ENCODE measurements around the gene EVA1C.
"Not testable (repeated sequence)": the region's sequence is repeated elsewhere in the genome, so short reads cannot be mapped to it uniquely, and the experiment has no call there.

Gene EVA1C

DNA sequence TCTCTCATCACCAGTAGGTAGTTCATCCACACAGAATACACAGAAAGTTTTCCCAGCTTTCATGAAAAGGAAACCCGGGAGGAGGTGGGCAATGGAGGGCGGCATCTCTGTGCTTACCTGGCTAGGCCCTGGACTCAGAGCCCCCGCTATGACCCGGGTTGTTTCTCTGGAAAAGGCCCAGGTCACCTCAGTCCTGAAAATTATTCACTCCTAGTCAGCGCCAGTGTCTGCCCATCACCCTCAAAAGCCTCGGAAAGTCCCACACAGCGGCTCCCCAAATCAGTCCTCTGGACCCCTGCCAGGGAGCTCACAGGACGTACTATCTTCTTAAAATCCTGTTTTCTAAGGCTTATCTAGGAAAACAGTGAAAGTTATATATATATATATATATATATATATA lies 121.6 kb downstream of the EVA1C start:
- DNase-seq, result no peak

DNA sequence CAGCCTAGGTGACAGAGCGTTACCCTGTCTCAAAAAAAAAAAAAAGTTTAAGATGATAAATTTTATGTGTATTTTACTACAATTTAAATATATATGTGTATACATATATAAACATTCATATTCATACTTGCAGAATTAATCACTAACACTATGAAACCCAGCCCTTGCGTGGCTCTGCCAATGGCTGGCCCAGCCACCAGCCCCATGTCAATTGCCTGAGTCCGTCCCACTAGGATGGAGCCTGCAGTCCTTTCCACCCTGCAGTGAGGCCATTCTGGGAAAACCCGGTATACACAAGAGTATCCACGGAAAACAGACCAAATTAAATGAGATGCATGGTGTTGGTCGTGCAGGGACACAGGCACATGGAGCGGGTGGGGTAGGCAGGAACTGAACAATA lies 123.1 kb downstream of the EVA1C start:
- no peak for DNase-seq

DNA sequence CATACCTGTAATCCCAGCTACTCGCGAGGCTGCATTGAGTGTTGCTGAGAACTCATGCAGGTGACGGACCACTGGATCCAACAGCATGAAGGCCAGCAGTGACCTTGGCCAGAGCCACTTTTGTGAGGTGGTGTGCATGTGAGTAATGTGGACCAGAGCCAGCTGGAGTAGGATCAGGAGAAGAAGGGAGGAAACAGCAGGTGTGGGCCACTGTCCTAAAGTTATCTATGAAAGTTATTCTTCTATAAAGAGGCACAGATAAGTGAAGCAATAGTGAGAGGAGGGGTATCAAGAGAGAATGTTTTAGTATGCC lies 125.0 kb downstream of the EVA1C start:
- DNase-seq, result no peak

DNA sequence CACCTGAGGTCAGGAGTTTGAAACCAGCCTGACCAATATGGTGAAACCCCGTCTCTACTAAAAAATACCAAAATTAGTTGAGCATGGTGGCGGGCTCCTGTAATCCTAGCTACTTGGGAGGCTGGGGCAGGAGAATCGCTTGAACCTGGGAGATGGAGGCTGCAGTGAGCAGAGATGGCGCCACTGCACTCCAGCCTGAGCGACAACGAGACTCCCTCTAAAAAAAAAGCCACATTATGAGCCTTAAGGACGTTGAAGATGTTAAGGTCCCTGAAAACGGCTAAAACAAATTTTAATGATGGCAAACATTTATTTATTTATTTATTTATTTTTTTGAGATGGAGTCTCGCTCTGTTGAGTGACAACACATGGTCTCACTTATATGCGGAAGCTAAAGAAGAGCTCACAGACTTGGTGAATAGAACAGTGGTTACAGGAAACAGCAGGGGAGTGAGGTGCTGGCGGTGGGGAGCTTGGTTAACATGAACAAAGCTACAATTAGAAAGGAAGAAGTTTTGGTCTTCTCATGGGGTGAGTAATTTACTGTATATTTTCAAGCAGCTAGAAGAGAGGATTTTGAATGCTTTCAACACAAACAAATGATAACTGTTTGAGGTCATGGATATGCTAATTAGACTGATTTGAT lies 125.8 kb downstream of the EVA1C start:
- DNase-seq, result no peak

DNA sequence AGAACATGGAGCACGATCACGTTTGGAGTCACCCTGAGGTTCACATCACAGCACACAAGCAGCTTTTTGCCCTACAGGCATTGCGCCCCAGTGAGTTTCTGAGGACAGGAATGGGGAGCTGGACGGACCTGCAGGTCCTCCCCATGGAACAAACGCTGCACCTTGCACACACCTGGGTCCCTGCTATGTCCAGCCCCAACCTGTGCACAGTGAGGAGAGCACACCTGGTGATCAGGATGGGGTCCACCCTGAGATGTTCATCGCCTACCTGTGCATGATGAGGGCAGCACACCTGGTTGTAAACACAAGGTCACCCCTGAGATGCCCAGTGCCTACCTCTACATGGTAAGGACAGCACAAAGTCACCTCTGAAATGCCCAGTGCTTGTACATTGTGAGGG lies 126.9 kb downstream of the EVA1C start:
- no peak for DNase-seq

DNA sequence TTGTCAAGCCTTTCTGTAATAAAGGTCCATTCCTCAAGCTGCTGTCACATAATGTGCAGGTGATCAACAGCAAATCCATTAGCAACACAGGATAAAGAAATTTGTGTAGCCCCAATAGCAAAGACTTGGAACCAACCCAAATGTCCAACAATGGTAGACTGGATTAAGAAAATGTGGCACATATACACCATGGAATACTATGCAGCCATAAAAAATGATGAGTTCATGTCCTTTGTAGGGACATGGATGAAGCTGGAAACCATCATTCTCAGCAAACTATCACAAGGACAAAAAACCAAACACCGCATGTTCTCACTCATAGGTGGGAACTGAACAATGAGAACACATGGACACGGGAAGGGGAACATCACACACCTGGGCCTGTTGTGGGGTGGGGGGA lies 130.6 kb downstream of the EVA1C start:
- DNase-seq, result not testable (repeated sequence)

DNA sequence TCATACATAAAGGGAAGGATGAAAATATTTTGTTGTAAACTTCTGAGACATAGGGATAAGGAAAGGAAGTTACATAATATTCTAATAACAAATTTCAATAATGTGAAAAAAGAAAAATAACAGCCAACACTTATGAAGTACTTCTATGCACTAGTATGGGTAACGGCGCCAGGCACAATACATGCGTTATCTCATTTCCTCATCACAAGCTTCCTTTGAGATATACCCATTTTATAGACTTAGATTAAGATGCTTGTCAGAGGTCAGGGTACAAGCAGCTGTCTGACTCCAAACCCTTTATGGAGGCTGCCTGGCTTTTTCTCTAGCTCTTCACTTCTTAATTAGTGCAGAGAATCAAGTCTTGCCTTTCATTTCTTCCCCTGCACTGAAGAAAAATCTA lies 131.5 kb downstream of the EVA1C start:
- DNase-seq, result no peak

DNA sequence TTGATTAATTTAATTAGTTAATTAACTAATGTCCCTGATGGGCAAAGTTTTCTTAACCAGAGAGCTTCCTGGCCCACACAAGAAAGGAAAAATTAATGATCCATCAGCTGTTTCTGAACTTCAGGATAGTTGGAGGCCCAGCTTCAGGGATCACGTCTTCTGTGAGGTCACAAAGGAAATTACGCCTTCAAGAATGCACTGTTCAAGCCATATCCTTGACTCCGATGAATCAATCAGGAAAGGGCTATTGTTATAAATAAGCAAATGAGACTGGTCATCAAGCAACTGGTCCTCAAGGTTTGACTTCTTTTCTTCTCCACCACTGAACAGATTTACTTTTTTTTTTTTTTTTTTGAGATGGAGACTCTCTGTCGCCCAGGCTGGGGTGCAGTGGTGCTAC lies 132.2 kb downstream of the EVA1C start:
- no peak for DNase-seq

DNA sequence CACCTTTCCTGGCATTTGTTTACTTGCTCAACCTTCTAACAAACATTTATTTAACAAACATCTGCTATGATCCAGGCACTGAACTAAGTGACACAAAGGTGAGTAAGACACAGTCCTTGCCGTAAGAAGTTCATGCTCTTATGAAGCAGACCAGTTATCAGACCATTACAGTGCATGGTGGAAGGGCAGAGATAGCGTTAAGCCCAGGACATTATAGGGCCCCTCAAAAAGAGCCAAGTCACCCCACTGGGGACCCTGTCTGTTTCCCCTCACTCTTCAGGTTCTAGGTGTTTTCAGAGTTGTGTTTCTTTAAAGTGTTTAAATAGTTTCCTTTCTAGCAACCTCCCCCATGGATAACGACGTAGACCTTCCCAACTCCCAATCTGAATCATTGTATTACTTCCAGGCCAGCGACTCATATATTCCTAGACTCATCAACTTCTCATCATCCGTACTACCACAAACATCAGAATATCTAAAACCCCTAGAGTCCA lies 133.5 kb downstream of the EVA1C start:
- no peak for DNase-seq

DNA sequence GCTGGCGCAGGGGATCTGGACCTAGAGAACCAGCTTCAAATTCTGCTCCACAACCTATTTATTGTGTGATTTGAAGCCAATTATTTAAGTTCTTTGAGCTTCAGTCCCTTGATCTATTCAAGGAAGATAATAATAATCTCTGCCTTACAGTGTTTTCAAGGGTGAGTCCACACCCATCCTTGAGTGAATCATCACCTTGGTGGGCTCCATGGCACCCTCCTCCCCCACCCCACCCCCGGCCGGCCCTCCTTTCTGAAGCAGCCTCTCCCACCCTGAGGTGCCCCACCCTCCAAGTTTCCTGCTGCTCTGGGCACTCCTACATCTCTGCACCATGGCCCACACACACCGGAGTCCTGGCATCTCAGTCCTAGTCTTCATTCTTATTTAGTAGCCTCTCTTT lies 134.5 kb downstream of the EVA1C start:
- no peak for DNase-seq

DNA sequence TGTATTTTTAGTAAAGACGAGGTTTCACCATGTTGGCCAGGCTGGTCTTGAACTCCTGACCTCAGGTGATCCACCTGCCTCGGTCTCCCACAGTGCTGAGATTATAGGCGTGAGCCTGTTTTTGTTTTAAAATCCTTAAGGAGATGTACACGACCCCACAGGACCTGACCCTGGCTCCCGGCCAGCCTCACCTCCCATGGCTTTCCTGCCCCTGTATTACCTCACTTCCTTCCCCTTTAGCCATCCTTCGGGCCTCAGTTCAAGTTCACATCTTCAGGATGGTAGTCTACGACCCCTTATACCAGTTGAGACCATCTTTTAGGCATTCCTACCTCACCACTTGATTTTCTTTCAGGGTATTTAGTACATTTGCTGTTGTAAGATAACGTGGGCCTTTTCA lies 136.5 kb downstream of the EVA1C start:
- no peak for DNase-seq

DNA sequence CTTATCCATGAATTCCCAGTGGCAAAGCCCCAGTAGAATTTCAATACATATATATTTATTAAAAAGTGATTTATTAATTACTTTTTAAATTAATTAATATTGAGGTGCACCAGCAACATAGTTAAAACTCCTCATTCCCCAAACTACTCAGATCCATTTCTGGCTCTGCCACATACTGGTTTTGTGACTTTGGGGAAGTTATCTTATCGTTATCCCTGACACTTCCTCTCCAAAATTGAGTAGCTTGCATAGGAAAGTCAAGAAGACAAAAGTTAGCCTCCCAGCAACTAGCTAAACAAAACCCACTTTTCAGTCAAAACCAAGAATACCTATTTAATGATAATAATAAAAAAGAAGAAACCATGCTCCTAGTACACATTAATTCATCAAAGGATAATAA lies 136.9 kb downstream of the EVA1C start:
- no peak for DNase-seq

DNA sequence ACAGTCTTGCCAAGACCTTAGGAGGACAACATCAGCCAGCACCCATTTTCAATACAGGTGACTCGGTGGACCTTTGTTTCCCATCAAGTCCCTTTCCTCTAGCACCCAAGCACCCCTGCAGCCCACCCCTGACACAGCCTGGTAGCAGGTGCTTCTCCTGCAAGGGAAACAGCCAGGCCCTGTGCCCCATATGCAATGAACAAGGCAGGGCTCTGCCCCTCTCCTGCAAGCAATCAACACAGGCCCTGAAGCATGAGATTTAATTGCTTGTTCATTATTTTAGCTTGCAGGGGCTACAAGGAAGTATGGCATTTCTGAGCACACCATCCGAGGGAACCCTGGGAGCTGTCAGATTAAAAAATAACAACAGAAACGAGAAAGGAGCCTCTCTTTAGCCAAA lies 137.4 kb downstream of the EVA1C start:
- no peak for DNase-seq

DNA sequence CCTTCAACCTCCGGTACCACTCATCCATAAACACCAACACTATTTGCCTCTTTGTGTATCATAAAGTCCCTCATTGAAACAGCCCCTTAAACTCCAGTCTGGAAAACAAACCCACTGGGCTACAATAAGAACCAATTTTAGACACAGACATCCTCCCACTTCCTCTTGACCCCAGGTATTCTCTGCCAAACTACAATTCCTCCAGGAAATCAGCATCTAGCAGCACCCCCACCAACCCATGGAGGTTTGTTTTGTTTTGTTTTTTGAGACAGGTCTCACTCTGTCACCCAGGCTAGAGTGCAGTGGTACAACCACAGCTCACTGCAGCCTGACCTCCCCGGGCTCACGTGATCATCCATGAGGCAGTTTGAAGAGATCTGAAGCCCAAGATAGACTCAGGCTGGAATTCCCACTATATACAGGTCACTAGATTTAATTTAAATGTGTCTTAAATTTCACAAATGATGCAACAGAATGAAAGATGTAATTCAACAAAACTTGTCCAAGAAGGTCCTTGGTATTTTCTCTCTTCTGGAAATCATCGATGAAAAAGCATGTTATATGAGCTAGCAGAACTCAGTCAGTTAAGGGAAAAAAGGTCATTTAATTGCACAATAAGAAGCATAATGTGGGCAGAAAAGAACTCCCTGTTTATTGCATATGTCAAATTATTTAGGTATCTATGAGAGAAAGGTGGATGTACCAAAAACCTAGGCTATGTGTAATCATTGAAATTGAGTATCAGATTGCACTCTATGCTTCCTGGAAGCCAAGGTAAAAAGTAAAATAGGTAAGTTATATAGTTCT lies 142.5 kb downstream of the EVA1C start:
- DNase-seq, result no peak

DNA sequence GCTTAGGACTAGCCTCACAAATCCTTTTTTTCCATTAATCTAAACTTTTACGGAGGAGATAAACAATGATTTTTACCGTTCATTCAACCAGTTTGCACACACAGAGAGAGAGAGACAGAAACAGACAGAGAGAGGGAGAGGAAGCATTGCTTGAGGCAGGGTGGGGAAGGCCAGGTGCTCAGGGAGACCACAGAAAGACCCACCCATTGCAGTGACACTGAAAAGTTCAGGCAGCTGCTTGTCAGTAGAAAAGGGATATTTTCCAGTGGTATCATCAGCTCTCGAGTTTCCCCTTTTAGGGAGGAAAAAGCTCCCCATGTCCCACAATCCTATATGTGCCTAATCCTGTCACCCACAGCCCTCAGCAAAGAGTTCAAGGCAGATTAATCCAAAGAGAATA lies 145.6 kb downstream of the EVA1C start:
- DNase-seq, result no peak

DNA sequence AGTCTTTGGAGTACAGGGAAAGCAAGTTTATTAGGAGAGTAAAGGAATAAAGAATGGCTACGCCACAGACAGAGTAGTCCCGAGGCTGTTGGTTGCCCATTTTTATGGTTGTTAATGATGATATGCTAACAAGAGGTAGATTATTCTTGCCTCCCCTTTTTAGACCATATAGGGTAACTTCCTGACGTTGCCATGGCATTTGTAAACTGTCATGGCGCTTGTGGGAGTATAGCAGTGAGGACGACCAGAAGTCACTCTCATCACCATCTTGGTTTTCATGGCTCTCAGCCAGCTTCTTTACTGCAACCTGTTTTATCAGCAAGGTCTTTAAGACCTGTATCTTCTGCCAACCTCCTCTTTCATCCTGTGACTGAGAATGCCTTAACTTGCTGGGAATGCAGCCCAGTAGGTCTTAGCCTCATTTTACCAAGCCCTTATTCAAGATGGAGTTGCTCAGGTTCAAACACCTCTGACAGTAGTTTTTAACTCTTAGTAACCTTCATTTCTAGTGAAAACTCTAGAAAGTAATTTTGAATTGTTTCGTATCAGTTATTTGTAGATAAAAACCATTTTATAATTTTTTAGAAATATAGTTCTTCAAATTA lies 146.6 kb downstream of the EVA1C start:
- no peak for DNase-seq

DNA sequence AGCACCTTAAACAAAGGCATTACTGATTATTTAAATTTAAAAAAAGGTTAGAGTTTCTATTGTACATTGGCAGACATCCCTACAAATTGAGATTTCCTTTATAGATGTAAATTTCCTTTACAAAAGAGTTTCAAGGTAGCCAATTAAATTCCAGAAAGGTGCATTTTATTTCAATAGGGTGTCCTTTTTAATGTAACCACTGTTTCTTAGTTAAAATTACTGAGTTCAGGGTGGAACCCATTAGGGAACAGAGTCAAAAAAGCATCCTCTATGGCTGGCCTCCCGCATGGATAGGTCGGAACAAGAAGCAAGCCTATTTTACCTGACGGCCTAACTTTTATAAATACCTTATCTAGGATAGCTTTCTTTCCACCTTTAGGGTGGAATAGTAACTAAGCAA lies 148.4 kb downstream of the EVA1C start:
- DNase-seq, result no peak

DNA sequence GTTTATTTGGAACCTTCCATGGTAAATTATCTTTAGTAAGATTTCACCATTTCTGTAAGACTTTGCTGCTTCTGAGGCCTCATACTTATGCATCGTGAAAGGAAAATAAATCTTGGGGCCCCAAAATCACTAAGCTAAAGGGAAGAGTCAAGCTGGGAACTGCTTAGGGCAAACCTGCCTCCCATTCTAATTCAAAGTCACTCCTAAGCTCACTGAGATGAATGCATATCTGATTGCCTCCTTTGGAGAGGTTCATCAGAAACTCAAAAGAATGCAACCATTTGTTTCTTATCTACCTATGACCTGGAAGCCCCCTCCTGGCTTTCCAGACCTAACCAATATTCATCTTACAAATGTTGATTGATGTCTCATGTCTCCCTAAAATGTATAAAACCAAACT lies 149.0 kb downstream of the EVA1C start:
- not testable (repeated sequence) for DNase-seq

DNA sequence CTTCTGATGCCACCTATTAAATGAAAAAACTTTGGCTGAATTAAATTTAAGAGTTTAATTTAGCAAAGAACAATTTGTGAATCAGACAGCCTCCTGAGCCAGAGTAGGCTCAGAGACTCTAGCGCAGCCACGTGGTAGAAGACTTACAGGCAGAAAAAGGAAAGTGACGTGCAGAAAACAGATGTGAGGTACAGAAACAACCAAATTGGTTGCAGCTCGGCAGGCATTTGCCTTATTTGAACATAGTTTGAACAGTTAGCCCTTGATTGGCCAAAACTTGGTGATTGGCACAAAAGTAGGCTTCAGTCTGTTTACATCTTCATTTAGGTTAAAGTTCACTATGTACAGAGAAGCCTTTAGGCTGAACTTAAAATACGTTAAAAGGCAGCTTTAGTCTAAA lies 149.9 kb downstream of the EVA1C start:
- no peak for DNase-seq

DNA sequence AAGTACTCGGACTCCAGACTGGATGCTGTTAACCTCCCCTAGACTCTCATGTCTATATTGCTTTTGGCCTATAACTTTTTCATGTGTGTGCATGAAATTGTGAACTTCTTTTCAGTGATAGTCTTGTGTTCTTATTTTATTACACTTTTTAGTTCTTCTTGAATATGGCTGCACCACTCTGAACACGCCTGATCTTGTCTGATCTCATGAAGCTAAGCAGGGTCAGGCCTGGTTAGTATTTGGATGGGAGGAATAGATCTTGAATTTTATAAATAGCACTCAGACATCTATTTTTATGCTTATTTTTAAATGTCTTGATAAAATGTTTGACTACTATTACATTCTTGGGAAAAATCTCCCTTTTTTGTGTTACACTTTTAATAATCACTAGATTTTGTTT lies 150.4 kb downstream of the EVA1C start:
- DNase-seq, result no peak

All from inflammatory macrophage (primary cell).